HEK293T (cell line): ENCODE results near the gene XKRX.

Experiments
- BHLHE40 ChIP-seq: fragments of 450-650 bp; IDR thresholded peaks from 2 replicates; pipeline ENCODE4 v1.6.1; 2016; ENCODE audit warnings: mild to moderate bottlenecking, moderate library complexity, borderline replicate concordance
- CTBP1 ChIP-seq: fragments of 450-650 bp; IDR thresholded peaks from 2 replicates; pipeline ENCODE4 v1.6.1; 2016; ENCODE audit warnings: borderline replicate concordance
- ELF4 ChIP-seq: fragments of 450-650 bp; IDR thresholded peaks from 2 replicates; pipeline ENCODE4 v1.6.1; 2017; ENCODE audit warnings: antibody characterized with exemption
- NFRKB ChIP-seq: fragments of 450-650 bp; IDR thresholded peaks from 2 replicates; pipeline ENCODE4 v1.6.1; 2016; ENCODE audit warnings: mild to moderate bottlenecking, moderate library complexity
- PKNOX1 ChIP-seq: fragments of 450-650 bp; IDR thresholded peaks from 2 replicates; pipeline ENCODE4 v1.6.1; 2016
- SP1 ChIP-seq: fragments of 450-650 bp; IDR thresholded peaks from 2 replicates; pipeline ENCODE4 v1.6.1; 2017
- TARDBP ChIP-seq: fragments of 450-650 bp; IDR thresholded peaks from 2 replicates; pipeline ENCODE4 v1.6.1; 2016

GRCh38 chrX:100928660-100929613 is at the start of gene XKRX:
- no peak for TF ChIP-seq PKNOX1
- TF ChIP-seq ELF4: no peak
- TF ChIP-seq SP1: no peak
- no peak for TF ChIP-seq CTBP1
- TF ChIP-seq NFRKB: no peak
- no peak for TF ChIP-seq BHLHE40
- TF ChIP-seq TARDBP: no peak
